HFFc6 (cell line): ENCODE results near the gene AVPI1. TPM values are rescaled to one million over a fixed set of nuclear protein-coding genes. Genes with fewer than 3 reads are reported as not detected.

ENCODE experiments used
- DNase-seq: peaks from one replicate; pipeline ENCODE4 v3.0.0-alpha.2; 2018
- H3K27ac Mint-ChIP-seq: 2 replicates; pipeline ENCODE4 v1.8.0; 2020; ENCODE audit warnings: mild to moderate bottlenecking, mixed read lengths
- H3K27me3 Mint-ChIP-seq: 2 replicates; pipeline ENCODE4 v1.8.0; 2021; ENCODE audit warnings: mild to moderate bottlenecking, moderate library complexity, mixed read lengths; ENCODE audit not compliant: insufficient read depth
- H3K36me3 Mint-ChIP-seq: 2 replicates; pipeline ENCODE4 v1.8.0; 2021; ENCODE audit warnings: low read depth, mixed read lengths
- H3K4me1 Mint-ChIP-seq: 2 replicates; pipeline ENCODE4 v1.8.0; 2020; ENCODE audit warnings: low read depth, mixed read lengths
- H3K4me3 Mint-ChIP-seq: 2 replicates; pipeline ENCODE4 v1.8.0; 2020; ENCODE audit warnings: mild to moderate bottlenecking, moderate library complexity, mixed read lengths
- H3K9me3 Mint-ChIP-seq: 2 replicates; pipeline ENCODE4 v1.8.0; 2020; ENCODE audit warnings: mild to moderate bottlenecking, mixed read lengths
- CTCF ChIP-seq: fragments of 200-600 bp; sonication (generic); IDR thresholded peaks from 2 replicates; pipeline ENCODE4 v1.5.0; 2021; ENCODE audit warnings: antibody characterized with exemption, mild to moderate bottlenecking
- total RNA-seq, 6 experiments: library from RNA; stranded (reverse); fragmentation: NEBNext Ultra II Directional; extraction: Animal tissue kit (Norgen Biotek cat#: 25700); gene quantifications; 2 replicates in 1 of 6; 3 replicates in 5 of 6; pipeline ENCODE4 v1.2.3, GENCODE V29; 2021

Gene AVPI1
- total RNA-seq, 6 experiments from 2014 or later, result 28.2 to 44.8 (median 39.5) TPM

DNA sequence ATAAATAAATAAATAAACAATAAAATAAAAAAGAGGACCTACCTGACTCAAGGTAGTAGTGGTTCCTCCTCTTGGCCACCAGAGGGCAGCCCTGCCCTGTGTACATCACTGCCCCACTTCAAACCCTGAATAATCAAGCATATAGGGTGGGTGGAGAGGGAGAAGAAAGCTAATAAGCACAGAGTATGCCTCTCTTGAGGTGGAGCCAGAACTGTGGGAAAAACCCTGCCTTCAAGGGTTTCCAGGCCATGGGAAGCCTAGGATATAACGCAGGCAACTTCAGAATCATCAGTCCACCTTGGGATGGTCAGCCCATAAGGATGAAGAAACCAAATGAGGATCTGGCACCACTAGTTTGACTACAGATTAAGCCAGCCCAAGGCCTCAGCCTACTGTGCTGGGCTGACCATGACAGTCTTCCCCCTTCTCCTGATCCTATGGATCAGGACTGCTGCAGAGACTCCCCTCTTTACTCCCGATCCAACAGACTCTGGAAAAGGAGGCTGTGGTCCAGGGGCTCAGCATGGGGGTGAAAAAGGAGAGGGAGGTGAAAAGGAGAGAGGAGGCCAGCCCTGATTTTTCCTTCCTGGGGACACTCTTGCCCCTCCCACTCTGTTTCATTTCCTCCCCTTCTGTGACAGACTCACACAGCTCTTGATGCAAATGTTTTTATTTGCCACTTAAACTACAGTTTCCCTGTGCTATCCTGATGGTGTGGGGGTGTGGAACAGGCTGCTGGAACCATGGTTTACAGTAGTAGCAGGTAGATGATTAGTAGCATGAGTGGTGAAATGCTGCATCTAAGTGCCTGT lies 10.1 kb downstream of the AVPI1 start:
- no peaks in the 10 kb centered on the region for H3K9me3 Mint-ChIP-seq
- peaks cover 17% of the 10 kb centered on the region for H3K27me3 Mint-ChIP-seq
- peaks cover 34% of the 10 kb centered on the region; the same call in 1 of the 2 replicates for H3K36me3 Mint-ChIP-seq
- H3K27ac Mint-ChIP-seq, result peak overlapping the region; percentile 51; the same call in 1 of the 2 replicates
- TF ChIP-seq CTCF, result peak; percentile 93
- DNase-seq, result peak; percentile 26
- peaks cover 24% of the 10 kb centered on the region for H3K4me1 Mint-ChIP-seq
- no peak overlapping the region for H3K4me3 Mint-ChIP-seq

DNA sequence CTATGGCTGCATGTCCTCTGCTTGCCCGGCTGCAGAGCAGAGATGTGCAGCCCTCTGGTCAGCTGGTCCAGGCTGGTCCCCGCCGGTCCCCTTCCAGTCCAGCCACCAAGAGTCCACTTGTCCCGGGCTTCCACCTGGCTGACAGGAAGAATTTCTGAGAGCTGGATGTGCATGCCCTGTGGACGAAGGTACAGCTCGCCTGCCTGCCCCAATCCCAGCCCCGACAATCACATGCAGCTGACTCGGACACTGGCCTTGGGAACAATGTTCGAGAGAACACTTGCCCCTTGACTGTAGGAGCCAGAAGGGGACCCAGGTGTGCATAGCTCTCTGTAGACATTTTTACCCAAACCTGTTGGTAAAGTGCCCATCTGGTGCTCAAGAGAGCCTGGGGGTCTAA lies 11.8 kb downstream of the AVPI1 start:
- Mint-ChIP-seq H3K27me3 (peaks cover 19% of the 10 kb centered on the region), H3K4me3 (no peak overlapping the region), H3K4me1 (peaks cover 19% of the 10 kb centered on the region), H3K9me3 (no peaks in the 10 kb centered on the region), H3K36me3 (peaks cover 34% of the 10 kb centered on the region; the same call in 1 of the 2 replicates), H3K27ac (no peak overlapping the region)
- DNase-seq, result no peak
- TF ChIP-seq CTCF, result no peak

DNA sequence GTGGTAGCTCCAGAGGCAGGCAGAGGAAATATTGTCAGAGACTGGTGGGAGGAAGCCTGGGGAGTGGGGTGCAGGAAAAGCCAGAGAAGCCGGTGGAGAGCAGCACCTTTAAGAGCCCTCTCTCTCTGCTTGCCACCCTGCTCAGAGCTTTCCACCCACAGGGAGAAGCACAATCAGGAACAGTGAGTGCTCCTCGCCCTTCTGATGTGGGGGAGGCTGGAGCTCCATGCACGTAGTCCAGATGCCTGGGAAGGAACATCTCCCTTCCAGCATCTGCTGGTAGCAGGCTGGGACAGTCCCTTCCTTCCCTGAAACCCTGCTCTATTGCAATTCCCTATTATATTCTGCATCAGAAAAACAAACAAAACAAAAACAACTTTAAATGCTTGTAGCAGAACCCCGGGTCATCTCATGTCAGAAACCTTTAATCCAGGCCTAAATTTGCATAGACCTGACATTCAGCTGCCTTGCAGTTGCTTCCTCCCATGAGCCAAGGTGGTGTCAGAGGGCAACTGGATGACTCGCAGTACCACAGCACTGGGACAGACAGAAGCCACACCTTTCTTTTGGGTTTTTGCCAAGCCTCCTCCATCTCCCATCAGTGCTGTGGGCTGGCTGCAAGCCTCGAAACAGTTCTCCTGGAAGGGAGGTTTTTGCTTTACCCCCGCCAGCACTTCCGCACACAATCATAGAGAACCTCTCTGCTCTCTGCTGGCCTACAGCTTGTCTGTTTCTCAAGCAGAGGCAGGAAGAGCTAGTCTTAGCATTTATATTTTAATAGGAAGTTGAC lies 13.1 kb downstream of the AVPI1 start:
- no peaks in the 10 kb centered on the region for H3K9me3 Mint-ChIP-seq
- peaks cover 19% of the 10 kb centered on the region for H3K27me3 Mint-ChIP-seq
- peak; percentile 69 for DNase-seq
- peaks cover 19% of the 10 kb centered on the region for H3K4me1 Mint-ChIP-seq
- H3K4me3 Mint-ChIP-seq, result no peak overlapping the region
- TF ChIP-seq CTCF, result no peak
- H3K36me3 Mint-ChIP-seq, result peaks cover 34% of the 10 kb centered on the region; the same call in 1 of the 2 replicates
- H3K27ac Mint-ChIP-seq, result peak overlapping the region; percentile 53

DNA sequence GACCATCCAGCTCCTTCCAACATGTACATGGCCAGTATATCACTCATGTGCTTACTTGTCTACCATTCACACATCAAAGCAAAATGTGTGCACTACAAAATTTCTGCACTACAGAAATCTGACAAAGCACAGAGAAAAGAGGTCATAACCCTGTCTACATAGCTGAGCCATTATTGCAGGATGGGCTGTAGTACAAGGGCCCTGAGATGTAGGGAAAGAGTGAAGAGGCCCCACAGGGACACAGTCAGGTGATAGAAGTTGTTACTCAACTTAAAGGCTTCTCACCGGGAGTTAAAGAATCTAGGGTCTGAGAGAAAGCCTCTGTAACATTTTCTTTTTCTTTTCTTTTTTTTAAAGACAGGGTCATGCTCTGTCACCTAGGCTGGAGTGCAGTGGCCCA lies 17.5 kb downstream of the AVPI1 start:
- H3K4me1 Mint-ChIP-seq, result peaks cover 15% of the 10 kb centered on the region
- no peaks in the 10 kb centered on the region for H3K9me3 Mint-ChIP-seq
- peaks cover 14% of the 10 kb centered on the region for H3K27me3 Mint-ChIP-seq
- H3K36me3 Mint-ChIP-seq, result peaks cover 29% of the 10 kb centered on the region
- DNase-seq, result no peak
- H3K27ac Mint-ChIP-seq, result no peak overlapping the region
- H3K4me3 Mint-ChIP-seq, result no peak overlapping the region
- no peak for TF ChIP-seq CTCF

DNA sequence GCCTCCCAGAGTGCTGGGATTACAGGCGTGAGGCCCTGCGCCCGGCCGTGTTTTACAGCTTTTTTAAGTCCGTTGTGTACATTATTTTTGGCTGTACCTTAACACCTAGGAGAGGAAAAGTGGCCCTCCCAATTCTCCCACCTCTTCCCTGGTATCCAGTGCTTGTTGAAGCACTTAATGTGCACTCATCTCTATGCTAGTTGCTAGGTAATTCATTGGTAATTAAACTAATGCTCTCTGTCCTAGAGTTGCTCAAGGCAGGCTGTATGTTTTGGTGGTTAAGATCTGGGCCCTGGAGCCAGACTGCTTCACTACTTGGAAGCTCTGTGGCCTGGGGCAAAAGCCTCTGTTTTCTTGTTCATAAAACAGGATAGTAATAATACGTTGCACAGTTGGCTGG lies 19.6 kb downstream of the AVPI1 start:
- Mint-ChIP-seq H3K4me3 (no peak overlapping the region), H3K4me1 (no peaks in the 10 kb centered on the region), H3K27me3 (peaks cover 1% of the 10 kb centered on the region), H3K36me3 (peaks cover 27% of the 10 kb centered on the region), H3K27ac (no peak overlapping the region), H3K9me3 (no peaks in the 10 kb centered on the region)
- TF ChIP-seq CTCF, result no peak
- no peak for DNase-seq
